NCI-H82 treated with DMSO at 0.1 percent for 48 hours (cell line): Measurements from ENCODE around the gene MGAT5B.
"Not testable (repeated sequence)": the region's sequence is repeated elsewhere in the genome, so short reads cannot be mapped to it uniquely, and the experiment has no call there.

ENCODE experiments used
- DNase-seq: peaks from one replicate; lab custom pipeline; 2025; ENCODE audit not compliant: unreplicated experiment; lab: John Stamatoyannopoulos, UW

Gene MGAT5B

GRCh38 chr17:76868176-76868668 is at the start of gene MGAT5B:
MGAT5B (plus strand) TSS chr17:76868404; CDS start chr17:76869030, 626 bp downstream.
- peak; percentile 10 for DNase-seq

- DNase-seq: no peak
Observed at GRCh38 chr17:76820039-76820438, 48.2 kb upstream of the MGAT5B start.

DNA sequence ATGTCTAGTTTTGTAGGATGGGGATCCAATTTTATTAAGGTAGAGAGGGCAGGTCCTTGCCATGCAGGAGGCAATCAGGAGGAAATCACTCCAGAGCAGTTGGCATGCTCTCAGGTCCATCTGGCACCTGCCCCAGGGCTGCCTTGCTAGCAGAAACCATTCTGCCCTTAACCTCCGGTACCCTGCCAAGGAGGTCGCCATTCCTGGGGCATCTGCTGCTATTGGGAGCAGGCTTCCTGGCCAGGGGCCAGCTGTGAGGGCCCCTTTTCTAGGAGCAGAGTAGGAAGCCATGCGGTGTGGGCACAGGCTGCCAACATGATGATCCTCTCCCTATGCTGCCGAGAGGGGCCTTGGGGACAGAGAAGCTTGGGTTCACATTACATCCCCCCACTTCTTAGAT is 47.6 kb upstream of the MGAT5B start:
- no peak for DNase-seq

DNA sequence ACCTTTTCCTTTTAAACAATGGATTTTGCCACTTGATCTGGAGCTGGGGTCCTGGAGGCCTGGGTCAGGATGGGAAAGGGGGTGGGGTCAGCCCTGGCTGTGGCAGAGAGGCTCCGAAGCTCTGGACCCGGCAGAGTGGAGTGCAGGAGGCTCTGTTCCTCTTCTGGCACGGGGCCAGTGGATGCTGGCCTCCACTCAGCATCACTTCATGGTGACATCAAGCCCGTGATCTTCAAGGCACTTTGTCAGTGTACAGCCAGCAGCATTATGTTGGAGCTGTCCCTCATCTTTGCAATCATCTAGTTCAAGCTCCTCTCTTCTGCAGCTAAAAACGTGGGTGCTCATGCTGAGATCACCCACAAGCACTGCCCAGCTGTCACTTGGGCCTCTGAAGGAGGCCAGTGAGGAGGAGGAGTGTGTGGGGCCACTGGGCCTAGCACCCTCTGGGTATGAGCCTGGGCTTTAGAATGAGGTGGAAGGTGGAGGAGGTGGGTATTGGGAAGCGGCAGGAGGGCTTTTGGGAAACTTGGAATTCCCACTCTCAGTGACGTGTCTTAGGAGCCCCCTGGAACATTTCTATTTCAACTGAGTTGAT is 45.9 kb upstream of the MGAT5B start:
- no peak for DNase-seq

DNA sequence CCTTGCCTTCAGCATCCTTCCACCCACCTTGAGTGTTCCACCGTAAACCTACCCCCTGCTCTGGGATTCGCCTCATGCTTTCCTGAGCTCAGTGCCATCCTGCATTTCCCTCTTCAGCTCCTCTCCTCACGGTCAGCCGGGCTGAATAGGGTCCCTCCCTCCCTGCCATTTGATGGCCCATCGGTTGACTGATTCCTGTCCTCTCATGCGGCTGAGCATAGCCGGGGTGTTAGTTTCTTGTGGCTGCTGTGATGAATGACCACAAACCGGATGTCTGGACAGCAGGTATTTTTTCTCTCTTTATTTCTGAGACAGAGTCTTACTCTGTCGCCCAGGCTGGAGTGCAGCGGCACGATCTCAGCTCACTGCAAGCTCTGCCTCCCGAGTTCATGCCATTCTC is 44.1 kb upstream of the MGAT5B start:
- DNase-seq: no peak

DNA sequence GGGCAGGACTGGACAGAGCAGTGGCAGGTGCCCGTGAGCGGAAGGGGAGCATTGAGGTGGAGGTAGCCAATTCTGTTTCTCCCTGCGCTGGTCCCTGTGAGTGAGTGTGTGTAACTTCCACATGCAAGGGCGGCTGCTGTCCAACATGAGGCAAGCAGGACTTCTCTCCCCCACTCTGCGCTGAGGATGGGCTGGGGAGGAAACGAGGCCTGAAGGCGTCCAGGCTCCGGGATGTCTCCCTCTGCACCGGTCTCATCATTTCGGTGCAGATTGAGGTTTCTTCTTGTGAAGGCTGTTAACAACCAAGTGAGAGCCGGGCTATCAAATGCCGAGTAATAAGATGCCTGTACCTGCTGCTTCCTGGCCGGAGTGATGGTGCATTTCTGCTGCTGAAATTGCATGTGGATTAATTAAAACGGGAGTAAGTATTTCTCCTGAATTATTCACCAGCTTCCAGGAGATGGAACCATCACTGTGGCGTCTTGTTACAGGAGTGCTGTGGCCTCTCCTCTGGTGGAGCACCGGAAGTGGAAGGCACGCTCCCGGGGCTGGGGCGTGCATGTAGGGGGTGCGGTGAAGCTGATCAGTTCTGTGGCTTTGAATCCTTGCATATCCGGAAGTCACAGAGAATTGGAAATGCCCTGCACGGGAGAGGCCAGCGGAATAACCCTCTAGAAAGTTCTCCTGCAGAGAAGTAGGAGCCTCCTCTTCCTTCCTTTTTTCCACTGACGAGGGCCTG is 41.7 kb upstream of the MGAT5B start:
- DNase-seq: no peak

- no peak for DNase-seq
Observed at GRCh38 chr17:76827736-76828135, 40.5 kb upstream of the MGAT5B start.

DNA sequence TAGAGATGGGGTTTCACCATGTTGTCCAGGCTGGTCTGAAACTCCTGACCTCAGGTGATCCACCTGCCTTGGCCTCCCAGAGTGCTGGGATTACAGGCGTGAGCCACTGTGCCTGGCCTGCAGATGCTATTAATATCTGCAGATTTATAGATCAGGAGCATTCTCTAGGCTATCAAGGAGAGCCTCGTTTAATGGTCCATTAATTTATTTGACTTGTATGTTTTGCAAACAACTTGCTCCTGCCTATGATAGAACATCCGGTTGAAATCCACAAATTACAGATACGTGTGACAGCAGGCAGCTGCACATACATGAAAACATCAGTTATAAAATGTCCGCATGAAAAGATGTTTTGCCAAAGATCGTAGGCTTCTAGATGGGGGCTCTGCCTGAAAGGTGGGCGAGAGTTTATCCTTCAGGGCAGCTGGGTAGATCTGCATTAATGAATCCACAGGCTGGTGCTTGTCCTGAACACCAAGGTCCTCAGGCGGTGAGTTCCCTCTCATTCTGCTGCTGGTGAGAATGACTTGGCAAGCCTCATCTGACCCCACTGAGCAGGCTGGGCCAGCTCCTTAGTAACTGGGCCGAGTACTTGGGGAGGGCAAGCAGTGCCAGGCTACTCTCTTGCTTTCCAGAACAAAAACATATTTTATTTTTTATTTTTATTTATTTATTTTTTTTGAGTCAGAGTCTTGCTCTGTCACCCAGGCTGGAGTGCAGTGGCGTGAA is 37.1 kb upstream of the MGAT5B start:
- no peak for DNase-seq

DNA sequence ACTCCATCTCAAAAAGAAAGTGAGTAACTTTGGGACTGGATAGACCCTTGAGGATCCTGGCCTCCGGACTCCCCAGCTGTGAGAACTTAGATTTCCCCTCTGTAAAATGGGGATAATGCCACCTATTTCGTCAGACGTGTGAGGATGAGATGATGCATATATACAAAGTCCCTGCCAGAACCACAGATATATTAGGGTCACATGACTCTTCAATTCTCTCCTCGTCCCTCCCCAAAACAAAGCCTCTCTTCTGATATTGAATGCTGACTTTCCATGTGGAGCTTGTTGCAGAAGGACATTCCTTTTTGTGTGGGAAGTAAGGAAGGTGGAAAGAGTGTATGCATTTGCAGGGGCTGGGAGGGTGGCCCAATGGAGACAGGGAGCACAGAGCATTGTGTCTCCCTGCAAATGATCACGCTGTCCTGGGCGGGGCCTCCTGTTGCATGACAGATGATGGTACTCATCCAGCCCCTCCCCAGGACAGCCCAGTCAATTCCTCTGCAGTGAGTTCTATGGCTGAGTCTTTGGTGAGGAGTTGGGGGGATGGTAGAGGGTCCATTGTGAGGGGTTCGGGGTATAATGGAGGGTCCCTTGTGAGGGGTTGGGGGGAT is 35.1 kb upstream of the MGAT5B start:
- DNase-seq: no peak

DNA sequence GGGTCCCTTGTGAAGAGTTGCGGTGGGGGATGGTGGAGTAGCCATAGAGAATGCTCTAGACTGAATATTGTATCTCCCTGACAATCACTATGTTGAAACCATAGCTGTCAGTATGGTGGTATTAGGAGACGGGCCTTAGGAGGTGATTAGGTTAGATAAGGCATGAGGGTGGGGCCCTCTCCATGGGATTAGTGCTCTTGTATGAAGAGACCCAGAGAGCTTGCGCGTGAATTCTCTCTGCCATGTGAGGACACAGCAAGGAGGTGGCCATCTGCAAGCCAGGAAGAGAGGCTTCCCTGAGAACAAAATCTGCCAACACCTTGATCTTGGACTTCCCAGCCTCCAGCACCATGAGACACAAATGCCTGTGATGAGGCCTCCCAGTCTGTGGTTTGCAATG is 34.5 kb upstream of the MGAT5B start:
- peak; percentile 27 for DNase-seq

- DNase-seq: no peak
Observed at GRCh38 chr17:76834870-76835269, 33.3 kb upstream of the MGAT5B start.

GRCh38 chr17:76840443-76840767 is 27.8 kb upstream of the MGAT5B start:
- DNase-seq: no peak

GRCh38 chr17:76840884-76841775 is 27.1 kb upstream of the MGAT5B start:
- no peak for DNase-seq

GRCh38 chr17:76841776-76842405 is 26.3 kb upstream of the MGAT5B start:
- DNase-seq: peak; percentile 96

- DNase-seq: not testable (repeated sequence)
Observed at GRCh38 chr17:76843068-76843467, 25.1 kb upstream of the MGAT5B start.

GRCh38 chr17:76843703-76844484 is 24.3 kb upstream of the MGAT5B start:
- no peak for DNase-seq

DNA sequence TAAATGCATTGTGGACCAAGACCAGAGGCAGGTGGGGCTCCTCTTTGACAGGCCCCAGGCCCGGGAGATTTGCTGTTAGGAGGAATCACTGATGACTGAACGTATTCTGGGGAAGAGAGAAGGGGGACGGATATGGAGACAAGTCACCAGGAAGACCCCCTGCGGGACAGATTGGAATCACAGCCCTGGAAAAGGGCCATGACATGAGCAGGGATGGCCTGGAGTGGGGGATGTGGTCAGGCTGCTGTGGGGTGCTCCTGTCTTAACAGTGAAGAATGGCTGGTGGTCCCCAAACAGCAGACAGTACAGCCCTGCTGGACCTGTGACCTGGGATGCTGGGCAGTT is 23.7 kb upstream of the MGAT5B start:
- no peak for DNase-seq

GRCh38 chr17:76844846-76845245 is 23.4 kb upstream of the MGAT5B start:
- no peak for DNase-seq

- DNase-seq: no peak
Observed at GRCh38 chr17:76845541-76846017, 22.6 kb upstream of the MGAT5B start.
